Activated CD4-positive, CD25-positive, alpha-beta regulatory T cell treated with anti-CD3 and anti-CD28 coated beads, Interleukin-2, amount 50 U/mL, for 16 hours (primary cell): Measurements from ENCODE around the gene ZNF467.

Experiments
- DNase-seq: peaks from one replicate; pipeline ENCODE4 v3.0.0-alpha.2; 2020; ENCODE audit warnings: low read depth, low spot score

ZNF467 gene

DNA sequence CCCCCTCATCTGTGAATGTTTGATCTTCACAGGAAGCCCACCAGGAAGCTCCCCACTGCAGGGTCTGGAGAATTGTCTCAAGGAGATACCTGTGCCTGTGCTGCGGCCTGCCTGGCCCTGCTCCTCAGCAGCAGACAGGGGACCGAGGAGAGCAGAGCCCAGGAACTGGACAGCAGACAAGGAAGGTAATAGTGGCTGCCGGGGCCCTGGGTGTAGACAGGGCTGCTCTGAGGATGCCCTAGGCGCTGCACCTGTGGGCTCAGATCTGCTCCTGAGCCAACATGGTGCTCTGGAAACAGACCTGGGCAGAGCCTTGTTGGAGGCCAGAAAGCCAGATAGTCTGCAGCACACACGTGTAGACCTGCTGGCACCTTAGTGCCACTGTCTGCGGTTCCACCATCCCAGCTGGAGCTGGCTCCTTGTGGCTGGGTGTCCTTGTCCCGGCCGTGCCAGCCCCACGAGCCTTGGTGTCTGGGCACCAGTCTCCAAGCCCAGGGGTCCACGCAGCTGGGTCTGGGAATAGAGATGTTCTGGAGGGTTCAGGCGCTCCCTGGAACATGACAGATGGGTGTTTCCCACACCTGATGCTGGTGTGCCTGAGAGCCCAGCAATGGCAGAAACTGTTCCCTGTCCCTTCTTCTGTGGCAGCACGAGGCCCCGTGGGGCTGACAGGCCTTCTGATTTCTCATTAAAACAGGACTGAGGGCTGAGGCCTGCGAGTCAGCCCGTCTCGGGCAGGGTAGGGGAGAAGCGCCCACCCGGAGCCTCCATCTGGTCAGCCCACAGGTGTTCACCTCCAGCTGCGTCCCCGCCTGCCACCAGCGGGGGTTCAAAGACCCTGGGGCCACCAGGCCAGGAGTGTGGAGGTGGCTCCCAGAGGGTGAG, 44.7 kb downstream of the ZNF467 start:
- DNase-seq: no peak

DNA sequence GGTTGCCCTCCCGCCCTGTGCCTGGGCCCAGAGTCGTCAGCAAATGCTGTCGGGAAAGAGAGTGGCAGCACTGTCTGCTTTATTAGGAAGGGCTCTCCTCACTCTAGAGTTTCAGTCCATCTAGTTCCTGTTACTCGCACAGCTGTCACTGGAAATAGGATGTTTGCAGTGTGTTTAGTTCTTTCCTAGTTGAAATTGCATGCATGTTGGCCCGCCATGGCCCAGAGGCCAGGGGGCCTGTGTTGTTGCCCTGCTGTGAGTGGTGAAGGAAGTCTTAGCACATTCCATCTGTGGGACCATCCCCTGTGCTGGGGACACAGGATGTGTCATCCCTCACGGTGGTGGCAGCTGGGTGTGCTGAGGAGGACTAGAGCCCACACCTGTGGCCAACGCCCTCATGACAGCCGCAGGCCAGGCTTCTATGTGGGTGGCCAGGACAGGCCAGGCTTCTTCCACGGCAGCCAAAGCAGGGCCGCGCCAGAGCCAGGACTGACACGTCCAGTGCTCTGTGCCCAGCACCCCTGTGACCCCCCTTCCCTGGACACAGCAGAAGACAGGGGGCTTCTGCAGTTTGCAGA, 45.4 kb downstream of the ZNF467 start:
- no peak for DNase-seq

- no peak for DNase-seq
These were observed 46.1 kb downstream of the ZNF467 start for GRCh38 chr7:149727053-149727898.

DNA sequence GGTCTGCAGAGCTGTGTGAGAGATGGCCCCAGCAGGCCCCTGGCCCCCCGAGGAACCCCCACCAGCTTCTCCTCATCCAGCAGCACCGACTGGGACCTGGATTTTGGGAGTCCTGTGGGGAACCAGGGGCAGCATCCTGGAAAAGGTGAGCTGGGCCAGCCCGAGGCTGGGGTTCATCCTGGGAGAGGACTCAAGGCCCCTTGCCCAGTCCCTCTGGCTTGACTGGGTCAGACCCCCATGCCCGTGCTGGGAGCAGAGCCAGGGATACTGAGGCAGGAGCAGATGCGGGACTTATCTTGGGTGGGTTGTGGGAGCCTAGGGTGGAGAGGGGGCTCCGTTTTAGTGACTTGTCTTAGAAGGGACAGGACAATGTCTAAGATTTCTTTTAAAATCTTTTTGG, 47.5 kb downstream of the ZNF467 start:
- DNase-seq: no peak

DNA sequence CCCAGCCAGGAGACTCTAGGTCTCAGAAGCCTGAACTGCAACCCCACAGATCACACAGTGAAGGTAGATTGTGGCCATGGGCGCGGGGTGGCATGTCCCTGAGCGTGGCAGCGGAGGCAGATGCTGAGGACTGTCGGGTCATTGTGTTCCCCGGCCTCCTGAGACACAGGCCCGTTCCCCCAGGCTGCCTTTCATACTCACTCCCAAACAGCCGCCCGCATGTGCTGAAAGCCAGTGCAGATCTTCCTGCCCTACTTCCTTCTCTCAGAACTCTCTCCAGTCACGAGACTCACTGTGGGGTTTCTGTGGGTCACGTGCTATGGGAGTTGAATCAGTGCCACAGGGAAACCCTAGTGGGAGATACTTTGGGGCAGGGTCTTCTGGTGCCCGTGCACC, 48.0 kb downstream of the ZNF467 start:
- DNase-seq: no peak

DNA sequence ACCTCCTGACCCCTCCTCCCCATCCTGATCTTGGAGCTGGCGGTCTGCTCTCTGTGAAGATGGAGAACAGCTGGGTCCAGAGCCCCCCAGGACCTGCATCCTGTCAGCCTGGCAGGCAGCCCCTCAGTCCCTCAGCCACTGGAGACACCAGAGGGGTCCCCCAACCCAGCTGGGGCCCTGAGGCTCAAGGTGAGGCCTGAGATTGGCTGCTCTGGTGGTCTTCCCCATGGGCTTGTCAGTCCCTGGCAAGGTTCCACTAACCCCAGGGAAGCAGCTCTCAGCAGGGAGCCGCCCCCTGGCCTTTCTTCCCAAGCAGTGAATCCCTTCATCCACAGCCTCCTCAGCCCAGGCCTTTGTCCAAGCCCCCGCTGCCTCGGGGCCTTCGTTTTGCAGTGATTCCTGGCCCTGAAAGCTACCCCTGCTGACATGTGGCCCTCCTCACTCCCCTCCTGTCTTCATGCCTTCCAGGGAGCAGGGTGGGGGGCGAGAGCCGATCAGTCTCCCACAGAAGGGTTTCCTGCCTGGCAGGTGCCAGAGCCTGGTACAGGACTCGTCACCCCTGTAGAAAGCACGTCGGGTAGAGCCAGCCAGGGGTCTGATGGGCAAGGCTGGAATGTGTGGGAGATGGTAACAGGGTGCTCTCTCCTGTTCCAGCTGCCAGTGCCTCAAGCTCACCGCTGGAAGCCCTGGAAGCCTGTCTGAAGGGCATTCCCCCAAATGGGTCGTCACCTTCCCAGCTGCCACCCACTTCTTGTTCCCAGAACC, 48.5 kb downstream of the ZNF467 start:
- no peak for DNase-seq

DNA sequence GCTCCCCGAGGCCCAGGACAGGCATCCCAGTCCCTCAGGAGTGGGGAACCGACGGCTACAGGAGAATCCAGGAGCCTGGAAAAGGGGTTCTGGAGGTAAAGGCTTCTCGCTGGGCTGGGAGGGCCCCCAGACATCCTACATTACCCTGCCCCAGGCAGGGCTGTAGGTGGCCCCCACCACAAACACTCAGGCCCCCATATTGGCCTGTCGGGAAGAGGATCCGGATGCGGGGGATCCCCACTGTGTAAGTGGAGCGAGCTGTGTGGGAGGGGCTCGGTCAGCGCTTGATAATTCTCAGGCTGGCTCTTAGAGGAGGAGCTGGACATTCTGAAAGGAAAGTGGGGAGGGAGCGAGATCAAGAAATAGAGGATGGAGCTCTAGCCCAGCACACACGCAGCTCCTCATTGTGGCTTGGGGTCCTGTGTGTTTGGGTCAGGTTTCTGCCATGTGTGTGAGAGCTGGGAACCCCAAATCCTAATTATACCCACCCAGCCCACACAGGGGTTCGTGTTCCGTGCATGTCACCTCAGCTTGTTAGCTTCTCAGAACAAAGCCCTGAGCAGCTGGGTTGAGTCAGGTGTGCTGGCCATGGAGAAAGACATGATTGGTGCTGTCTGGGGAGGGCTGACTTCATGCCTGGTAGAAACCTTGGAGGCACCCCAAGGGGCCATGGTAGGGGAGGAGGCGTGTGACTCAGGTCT, 49.4 kb downstream of the ZNF467 start:
- DNase-seq: no peak

- DNase-seq: no peak
These were observed 50.2 kb downstream of the ZNF467 start for GRCh38 chr7:149723082-149723767.

- DNase-seq: no peak
These were observed 50.9 kb downstream of the ZNF467 start for GRCh38 chr7:149722356-149722957.

DNA sequence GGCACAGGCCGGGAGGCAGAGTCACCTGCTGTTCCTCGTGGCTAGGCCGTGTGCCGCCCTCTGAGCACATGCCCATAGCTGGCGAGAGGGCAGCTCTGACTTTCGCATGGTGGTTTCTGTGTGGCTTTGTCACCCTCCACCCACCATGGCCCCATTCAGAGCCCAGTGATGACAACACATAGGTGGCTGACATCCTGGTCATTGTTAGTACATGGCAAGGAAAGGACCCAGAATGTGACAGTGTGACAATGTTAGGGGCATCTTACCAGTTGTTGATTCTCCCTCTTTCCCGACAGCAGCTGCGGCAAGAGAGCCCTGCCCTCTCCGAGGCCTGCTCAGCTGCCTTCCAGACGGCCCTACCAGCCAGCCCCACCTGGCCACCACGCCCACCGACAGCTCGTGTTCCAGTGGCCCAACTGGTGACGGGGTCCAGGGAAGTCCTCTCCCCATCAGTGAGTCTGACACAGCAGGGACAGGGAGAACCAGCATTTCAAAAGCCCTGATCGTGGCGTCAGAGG, 52.2 kb downstream of the ZNF467 start:
- DNase-seq: no peak

- no peak for DNase-seq
These were observed 52.9 kb downstream of the ZNF467 start for GRCh38 chr7:149720372-149721083.

DNA sequence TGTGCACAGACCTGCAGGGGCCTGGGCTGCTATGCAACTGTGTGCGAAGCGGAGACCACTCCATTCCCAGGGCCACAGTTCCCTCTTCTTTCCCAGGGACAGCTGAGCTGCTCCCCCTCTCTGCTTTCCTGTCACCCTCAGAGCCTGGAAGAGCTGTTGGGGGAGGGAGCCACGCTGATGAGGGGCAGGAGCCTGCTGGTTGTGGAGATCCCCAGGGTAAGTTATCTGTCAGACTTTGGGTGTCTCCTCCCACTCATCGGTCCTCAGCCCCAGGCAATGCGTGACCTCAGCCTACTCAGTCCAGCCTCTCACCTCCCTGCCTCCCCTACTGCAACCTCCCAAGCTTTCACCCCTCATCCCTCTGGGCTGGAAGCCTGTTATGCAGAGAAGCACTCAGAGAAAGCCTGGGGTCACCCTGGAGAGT, 53.5 kb downstream of the ZNF467 start:
- no peak for DNase-seq

- no peak for DNase-seq
These were observed 54.1 kb downstream of the ZNF467 start for GRCh38 chr7:149719050-149719899.

- DNase-seq: no peak
These were observed 54.7 kb downstream of the ZNF467 start for GRCh38 chr7:149718730-149719049.

- no peak for DNase-seq
These were observed 55.9 kb downstream of the ZNF467 start for GRCh38 chr7:149717481-149717880.

- DNase-seq: no peak
These were observed 56.5 kb downstream of the ZNF467 start for GRCh38 chr7:149716932-149717307.

- no peak for DNase-seq
These were observed 57.1 kb downstream of the ZNF467 start for GRCh38 chr7:149716007-149716931.
